ENCODE data around the gene FRMD4A.
"Not testable (repeated sequence)": the region's sequence is repeated elsewhere in the genome, so short reads cannot be mapped to it uniquely, and the experiment has no call there.

Gene FRMD4A

GRCh38 chr10:13834581-13835286, 496.0 kb downstream of the FRMD4A start:
- H3K27ac ChIP-seq = no peak overlapping the region
- TF ChIP-seq CTCF (conservative IDR thresholded peaks at IDR 0.05) = no peak

GRCh38 chr10:13831711-13832141, 499.0 kb downstream of the FRMD4A start:
- no peak for TF ChIP-seq CTCF (conservative IDR thresholded peaks at IDR 0.05)
- H3K27ac ChIP-seq = no peak overlapping the region

- TF ChIP-seq CTCF (conservative IDR thresholded peaks at IDR 0.05) = no peak
- H3K27ac ChIP-seq = no peak overlapping the region
These were observed 500.3 kb downstream of the FRMD4A start for GRCh38 chr10:13830385-13830784.

- no peak overlapping the region for H3K27ac ChIP-seq
- no peak for TF ChIP-seq CTCF (conservative IDR thresholded peaks at IDR 0.05)
These were observed 500.9 kb downstream of the FRMD4A start for GRCh38 chr10:13829790-13830189.

GRCh38 chr10:13828284-13828683, 502.4 kb downstream of the FRMD4A start:
- not testable (repeated sequence) for H3K27ac ChIP-seq

GRCh38 chr10:13827076-13827797, 503.5 kb downstream of the FRMD4A start:
- TF ChIP-seq CTCF (conservative IDR thresholded peaks at IDR 0.05) = no peak
- H3K27ac ChIP-seq = no peak overlapping the region

- no peak overlapping the region for H3K27ac ChIP-seq
- no peak for TF ChIP-seq CTCF (conservative IDR thresholded peaks at IDR 0.05)
These were observed 506.9 kb downstream of the FRMD4A start for GRCh38 chr10:13823709-13824405.

Data from VCaP (cell line).